ENCODE measurements around the gene DHX38. TPM values are rescaled to one million over a fixed set of nuclear protein-coding genes. Genes with fewer than 3 reads are reported as not detected.
"Not testable (repeated sequence)": the region's sequence is repeated elsewhere in the genome, so short reads cannot be mapped to it uniquely, and the experiment has no call there.

Gene DHX38
- total RNA-seq, 4 donors from 2014 or later = 74.1 to 111 (median 81.0) TPM

DNA sequence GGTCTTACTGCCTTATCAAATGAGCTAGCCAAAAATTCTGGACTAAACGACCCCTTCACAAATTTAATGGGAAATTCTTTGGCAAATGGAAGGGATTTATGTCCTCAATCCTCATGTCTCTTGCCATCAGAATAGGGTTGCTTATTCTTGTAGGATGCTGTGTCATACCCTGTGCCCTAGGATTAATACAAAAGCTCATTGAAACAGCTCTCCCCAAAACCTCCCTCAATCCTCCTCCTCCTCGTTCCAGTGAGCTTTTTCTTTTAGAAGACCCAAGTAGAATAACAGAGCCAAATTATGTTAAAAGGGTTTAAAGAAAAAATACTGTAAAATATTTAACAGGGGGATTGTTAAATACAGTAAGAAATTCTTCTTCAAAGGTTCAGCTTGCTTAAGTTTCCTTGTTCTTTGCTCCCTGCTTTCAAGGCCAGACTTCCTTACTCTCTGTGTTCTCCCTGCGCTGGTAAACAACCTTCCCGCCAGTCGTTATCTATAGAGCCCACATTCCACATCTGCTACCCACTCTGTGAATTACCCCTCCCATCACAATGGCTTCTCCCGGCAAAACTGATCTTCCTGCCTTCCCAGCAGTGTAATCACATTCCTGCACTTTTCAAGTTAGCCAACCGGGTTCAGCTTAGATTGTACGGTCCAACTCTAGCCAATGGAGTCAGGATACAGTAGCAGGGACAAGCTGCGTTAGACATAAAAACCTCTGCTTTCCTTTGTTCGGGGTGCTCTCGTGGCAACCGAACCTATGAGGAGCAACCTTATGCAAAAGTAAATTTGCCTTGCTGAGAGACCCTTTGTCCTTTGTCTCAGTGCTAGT is 20.9 kb upstream of the DHX38 start:
- no peaks in the 10 kb centered on the region for H3K9me3 ChIP-seq
- DNase-seq (ENCODE audit: low spot score in 2 of 2) = no peak
- H3K27ac ChIP-seq = peak overlapping the region; percentile 61 to 87 (median 72)
- WGBS, 2 donors = 27 to 29% methylated on average over 12 of the region's 12 CpGs
- peaks cover 0 to 2% (median 0%) of the 10 kb centered on the region in 3 donors for H3K36me3 ChIP-seq
- no peak for TF ChIP-seq EP300 (IDR thresholded peaks at IDR 0.05)
- TF ChIP-seq, protein P1, sequence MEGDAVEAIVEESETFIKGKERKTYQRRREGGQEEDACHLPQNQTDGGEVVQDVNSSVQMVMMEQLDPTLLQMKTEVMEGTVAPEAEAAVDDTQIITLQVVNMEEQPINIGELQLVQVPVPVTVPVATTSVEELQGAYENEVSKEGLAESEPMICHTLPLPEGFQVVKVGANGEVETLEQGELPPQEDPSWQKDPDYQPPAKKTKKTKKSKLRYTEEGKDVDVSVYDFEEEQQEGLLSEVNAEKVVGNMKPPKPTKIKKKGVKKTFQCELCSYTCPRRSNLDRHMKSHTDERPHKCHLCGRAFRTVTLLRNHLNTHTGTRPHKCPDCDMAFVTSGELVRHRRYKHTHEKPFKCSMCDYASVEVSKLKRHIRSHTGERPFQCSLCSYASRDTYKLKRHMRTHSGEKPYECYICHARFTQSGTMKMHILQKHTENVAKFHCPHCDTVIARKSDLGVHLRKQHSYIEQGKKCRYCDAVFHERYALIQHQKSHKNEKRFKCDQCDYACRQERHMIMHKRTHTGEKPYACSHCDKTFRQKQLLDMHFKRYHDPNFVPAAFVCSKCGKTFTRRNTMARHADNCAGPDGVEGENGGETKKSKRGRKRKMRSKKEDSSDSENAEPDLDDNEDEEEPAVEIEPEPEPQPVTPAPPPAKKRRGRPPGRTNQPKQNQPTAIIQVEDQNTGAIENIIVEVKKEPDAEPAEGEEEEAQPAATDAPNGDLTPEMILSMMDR (IDR thresholded peaks at IDR 0.05) = no peak
- no peak for TF ChIP-seq POLR2A (IDR thresholded peaks at IDR 0.05)
- peaks cover 0 to 52% (median 15%) of the 10 kb centered on the region in 4 donors for H3K4me1 ChIP-seq
- H3K27me3 ChIP-seq = no peaks in the 10 kb centered on the region
- H3K4me3 ChIP-seq = peak overlapping the region in 1 of 4 donors; percentile 17

DNA sequence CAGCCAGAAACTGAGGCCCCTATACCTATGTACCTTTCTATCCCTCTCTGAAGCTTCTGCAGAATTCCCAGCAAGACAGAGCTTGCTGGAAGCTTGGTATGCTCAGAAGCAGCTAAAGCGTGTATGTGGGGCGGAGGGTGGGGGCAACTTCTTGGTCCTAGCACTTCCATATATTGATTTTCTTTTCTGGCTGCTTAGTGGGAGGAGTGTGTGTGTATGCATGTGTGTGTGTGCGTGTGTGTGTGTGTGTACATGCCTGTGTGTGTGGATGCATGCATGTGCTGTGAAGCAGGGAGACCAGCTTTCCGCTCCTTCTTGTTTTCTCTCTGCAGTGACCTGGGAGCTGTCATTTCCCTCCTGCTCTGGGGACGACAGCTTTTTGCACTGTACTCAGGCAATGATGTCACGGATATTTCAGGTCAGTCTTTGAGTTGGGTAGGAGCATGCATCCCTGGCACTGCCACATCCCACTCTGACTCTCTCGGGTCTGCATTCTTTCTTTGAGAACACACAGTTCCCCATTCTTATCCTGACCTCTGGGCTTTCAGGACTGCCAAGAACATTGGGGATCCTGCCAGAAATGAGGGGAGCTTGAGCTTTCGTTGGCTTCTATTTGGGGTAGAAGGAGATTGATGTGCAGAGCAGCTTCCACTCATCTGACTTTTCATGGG is 20.0 kb upstream of the DHX38 start:
- Histone ChIP-seq H3K27ac (peak overlapping the region; percentile 61 to 87 (median 72)), H3K9me3 (no peaks in the 10 kb centered on the region), H3K36me3 (peaks cover 0 to 9% (median 0%) of the 10 kb centered on the region in 3 donors), H3K27me3 (no peaks in the 10 kb centered on the region), H3K4me1 (peaks cover 0 to 50% (median 15%) of the 10 kb centered on the region in 4 donors), H3K4me3 (peak overlapping the region in 1 of 4 donors; percentile 17)
- TF ChIP-seq POLR2A (IDR thresholded peaks at IDR 0.05) = no peak
- TF ChIP-seq, protein P1 (IDR thresholded peaks at IDR 0.05) = no peak
- TF ChIP-seq EP300 (IDR thresholded peaks at IDR 0.05) = peak; percentile 21 to 61
- WGBS, 2 donors = 43 to 44% methylated on average over 8 of the region's 8 CpGs
- DNase-seq (ENCODE audit: low spot score in 2 of 2) = peak in 1 of 2 donors; percentile 10

DNA sequence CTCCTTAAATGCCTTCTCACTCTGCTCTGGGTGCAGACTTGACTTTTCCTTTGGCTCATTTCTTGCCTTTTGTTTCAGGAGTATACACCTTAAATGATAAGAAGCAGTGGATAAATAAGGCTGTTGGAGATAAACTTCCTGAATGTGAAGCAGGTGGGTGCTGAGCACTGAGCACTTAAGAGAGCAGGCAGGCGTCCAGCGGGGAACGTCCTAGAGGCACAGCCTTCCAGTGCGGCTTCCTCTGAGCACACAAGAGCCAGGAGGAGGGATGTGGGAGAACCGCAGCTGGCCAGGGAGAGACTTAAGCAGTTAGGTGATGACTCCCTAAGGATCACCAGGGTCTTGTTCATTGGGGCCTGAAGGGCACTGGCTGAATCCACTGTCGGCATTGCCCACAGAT is 18.6 kb upstream of the DHX38 start:
- 50 to 81% methylated on average over 1 to 2 of the region's 6 CpGs for WGBS, 2 donors
- not testable (repeated sequence) for DNase-seq (ENCODE audit: low spot score in 2 of 2)
- peak overlapping the region in 2 of 4 donors; percentile 80 to 87 for H3K27ac ChIP-seq

DNA sequence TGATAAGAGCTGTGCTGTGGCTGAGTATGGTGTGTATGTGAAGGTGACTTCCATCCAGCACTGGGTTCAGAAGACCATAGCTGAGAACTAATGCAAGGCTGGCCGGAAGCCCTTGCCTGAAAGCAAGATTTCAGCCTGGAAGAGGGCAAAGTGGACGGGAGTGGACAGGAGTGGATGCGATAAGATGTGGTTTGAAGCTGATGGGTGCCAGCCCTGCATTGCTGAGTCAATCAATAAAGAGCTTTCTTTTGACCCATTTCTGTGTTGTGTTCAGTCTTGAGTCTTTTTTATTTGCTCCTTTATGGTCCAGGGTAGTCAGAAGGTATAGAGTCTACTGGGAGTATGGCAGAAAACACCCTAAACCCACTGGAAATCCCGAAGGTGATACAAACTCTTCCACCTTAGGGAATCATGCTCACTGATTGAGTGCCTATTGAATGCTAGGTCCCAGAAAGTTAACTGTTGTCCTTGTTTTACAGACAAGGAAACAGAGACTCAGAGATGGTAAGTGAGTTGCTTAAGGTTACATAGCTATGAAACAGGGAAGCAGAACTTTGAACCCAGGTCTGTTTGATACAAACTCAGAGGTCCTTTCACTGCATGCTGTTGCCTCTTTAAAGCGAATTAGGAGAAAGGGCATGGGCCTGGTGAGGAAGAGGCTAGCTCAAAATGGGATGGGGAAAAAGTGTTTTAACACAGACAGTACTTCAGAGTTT is 16.5 kb upstream of the DHX38 start:
- H3K9me3 ChIP-seq; H3K4me3 ChIP-seq; H3K27me3 ChIP-seq; DNase-seq (ENCODE audit: low spot score in 2 of 2); H3K36me3 ChIP-seq: not testable (repeated sequence)
- WGBS, 2 donors = 85 to 100% methylated on average over 1 to 4 of the region's 5 CpGs
- peak overlapping the region in 1 of 4 donors; percentile 15 for H3K27ac ChIP-seq
- H3K4me1 ChIP-seq = peaks cover 0 to 30% (median 9%) of the 10 kb centered on the region in 4 donors

More for the DNA sequence above, 18.6 kb upstream of the DHX38 start:
- H3K4me1 ChIP-seq = peaks cover 0 to 43% (median 12%) of the 10 kb centered on the region in 4 donors
- not testable (repeated sequence) for H3K4me3 ChIP-seq, H3K9me3 ChIP-seq, H3K27me3 ChIP-seq, H3K36me3 ChIP-seq

DNA sequence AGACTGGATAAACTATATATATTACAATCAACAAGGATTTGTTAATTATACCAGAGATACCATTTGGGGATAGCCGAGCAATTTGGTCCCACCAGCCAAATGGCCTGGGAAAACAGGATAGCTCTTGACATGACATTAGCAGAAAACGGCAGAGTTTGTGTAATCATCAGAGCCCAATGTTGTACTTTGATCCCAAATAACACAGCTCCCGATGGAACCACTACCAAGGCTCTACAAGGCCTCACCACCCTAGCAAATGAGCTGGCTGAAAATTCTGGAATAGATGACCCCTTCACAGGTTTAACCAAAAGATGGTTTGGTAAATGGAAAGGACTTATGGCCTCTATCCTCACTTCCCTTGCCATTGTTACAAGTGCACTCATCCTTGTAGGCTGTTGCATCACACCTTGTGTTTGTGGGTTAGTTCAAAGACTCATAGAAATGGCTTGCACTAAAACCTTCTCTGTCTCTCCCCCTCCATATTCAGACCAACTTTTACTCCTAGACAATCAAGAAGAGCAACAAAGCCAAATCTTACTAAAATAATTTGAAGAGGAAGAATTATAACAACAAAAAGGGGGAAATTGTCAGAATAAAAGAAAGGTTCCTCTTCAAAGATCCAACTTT is 9.8 kb upstream of the DHX38 start:
- TF ChIP-seq EP300 (IDR thresholded peaks at IDR 0.05) (no peak), POLR2A (IDR thresholded peaks at IDR 0.05) (no peak)
- TF ChIP-seq, protein P1 (IDR thresholded peaks at IDR 0.05) = no peak
- Histone ChIP-seq H3K36me3 (peaks cover 0 to 51% (median 19%) of the 10 kb centered on the region in 3 donors), H3K9me3 (no peaks in the 10 kb centered on the region), H3K4me3 (no peak overlapping the region), H3K27ac (no peak overlapping the region), H3K27me3 (no peaks in the 10 kb centered on the region), H3K4me1 (no peaks in the 10 kb centered on the region)
- WGBS, 2 donors = 62 to 72% methylated on average over 3 of the region's 3 CpGs
- no peak for DNase-seq (ENCODE audit: low spot score in 2 of 2)
